Rectal smooth muscle tissue (tissue), 1 donor: ENCODE results near the gene DFFA.
"Not testable (repeated sequence)": the region's sequence is repeated elsewhere in the genome, so short reads cannot be mapped to it uniquely, and the experiment has no call there.

Experiments
- H3K27ac ChIP-seq: one replicate; pipeline ENCODE4 v1.7.0; 2013; ENCODE audit warnings: low read depth, low read length, inconsistent platforms
- H3K27me3 ChIP-seq: one replicate; pipeline ENCODE4 v1.7.0; 2013; ENCODE audit warnings: low read length; ENCODE audit not compliant: control insufficient read depth, insufficient read depth
- H3K36me3 ChIP-seq: one replicate; pipeline ENCODE4 v1.7.0; 2013; ENCODE audit warnings: low read length; ENCODE audit not compliant: control insufficient read depth, insufficient read depth
- H3K4me1 ChIP-seq: one replicate; pipeline ENCODE4 v1.7.0; 2013; ENCODE audit warnings: low read length; ENCODE audit not compliant: control insufficient read depth, insufficient read depth
- H3K4me3 ChIP-seq: one replicate; pipeline ENCODE4 v1.7.0; 2013; ENCODE audit warnings: low read length
- H3K9ac ChIP-seq: one replicate; pipeline ENCODE4 v1.7.0; 2013; ENCODE audit warnings: low read length

Gene DFFA

GRCh38 chr1:10430216-10431069 is 41.9 kb downstream of the DFFA start, which contains the start of gene CENPS:
CENPS (plus strand) TSS chr1:10430433; CDS start chr1:10430518, 85 bp downstream.
- Histone ChIP-seq H3K27ac (peak within 1 kb of the TSS; percentile 75), H3K4me3 (peak within 1 kb of the TSS; percentile 94), H3K4me1 (peaks cover 4% of the 10 kb centered on the region), H3K9ac (peak within 1 kb of the TSS; percentile 54), H3K27me3 (no peaks in the 10 kb centered on the region), H3K36me3 (no peaks in the 10 kb centered on the region)

GRCh38 chr1:10429868-10430215 is 42.5 kb downstream of the DFFA start:
- peak overlapping the region; percentile 94 for H3K4me3 ChIP-seq
- peak overlapping the region; percentile 50 for H3K9ac ChIP-seq
- H3K4me1 ChIP-seq: peaks cover 4% of the 10 kb centered on the region
- H3K27me3 ChIP-seq: no peaks in the 10 kb centered on the region
- no peaks in the 10 kb centered on the region for H3K36me3 ChIP-seq
- no peak overlapping the region for H3K27ac ChIP-seq

GRCh38 chr1:10428984-10429383 is 43.3 kb downstream of the DFFA start:
- no peaks in the 10 kb centered on the region for H3K27me3 ChIP-seq
- no peaks in the 10 kb centered on the region for H3K36me3 ChIP-seq
- H3K9ac ChIP-seq: no peak overlapping the region
- H3K4me1 ChIP-seq: peaks cover 4% of the 10 kb centered on the region
- no peak overlapping the region for H3K4me3 ChIP-seq
- no peak overlapping the region for H3K27ac ChIP-seq

- H3K27ac ChIP-seq, H3K9ac ChIP-seq, H3K27me3 ChIP-seq, H3K4me3 ChIP-seq, H3K4me1 ChIP-seq, H3K36me3 ChIP-seq: not testable (repeated sequence)
Observed at GRCh38 chr1:10426535-10426848, 45.8 kb downstream of the DFFA start.

DNA sequence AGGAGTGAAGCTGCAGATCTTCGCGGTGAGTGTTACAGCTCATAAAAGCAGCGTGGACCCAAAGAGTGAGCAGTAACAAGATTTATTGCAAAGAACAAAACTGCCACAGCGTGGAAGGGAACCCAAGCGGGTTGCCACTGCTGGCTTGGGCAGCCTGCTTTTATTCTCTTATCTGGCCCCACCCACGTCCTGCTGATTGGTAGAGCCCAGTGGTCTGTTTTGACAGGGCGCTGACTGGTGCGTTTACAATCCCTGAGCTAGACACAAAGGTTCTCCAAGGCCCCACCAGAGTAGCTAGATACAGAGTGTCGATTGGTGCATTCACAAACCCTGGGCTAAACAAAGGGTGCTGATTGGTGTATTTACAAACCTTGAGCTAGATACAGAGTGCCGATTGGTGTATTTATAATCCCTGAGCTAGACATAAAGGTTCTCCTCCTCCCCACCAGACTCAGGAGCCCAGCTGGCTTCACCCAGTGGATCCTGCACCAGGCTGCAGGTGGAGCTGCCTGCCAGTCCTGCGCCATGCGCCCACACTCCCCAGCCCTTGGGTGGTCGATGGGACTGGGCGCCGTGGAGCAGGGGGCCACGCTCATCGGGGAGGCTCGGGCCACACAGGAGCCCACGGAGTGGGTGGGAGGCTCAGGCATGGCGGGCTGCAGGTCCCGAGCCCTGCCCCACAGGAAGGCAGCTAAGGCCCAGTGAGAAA is 46.3 kb downstream of the DFFA start:
- H3K36me3 ChIP-seq, H3K27ac ChIP-seq, H3K4me3 ChIP-seq, H3K9ac ChIP-seq, H3K27me3 ChIP-seq, H3K4me1 ChIP-seq: not testable (repeated sequence)

GRCh38 chr1:10424651-10425050 is 47.7 kb downstream of the DFFA start:
- Histone ChIP-seq H3K27me3 (no peaks in the 10 kb centered on the region), H3K4me3 (no peak overlapping the region), H3K36me3 (peaks cover under 1% of the 10 kb centered on the region), H3K27ac (no peak overlapping the region), H3K4me1 (peaks cover under 1% of the 10 kb centered on the region), H3K9ac (no peak overlapping the region)

DNA sequence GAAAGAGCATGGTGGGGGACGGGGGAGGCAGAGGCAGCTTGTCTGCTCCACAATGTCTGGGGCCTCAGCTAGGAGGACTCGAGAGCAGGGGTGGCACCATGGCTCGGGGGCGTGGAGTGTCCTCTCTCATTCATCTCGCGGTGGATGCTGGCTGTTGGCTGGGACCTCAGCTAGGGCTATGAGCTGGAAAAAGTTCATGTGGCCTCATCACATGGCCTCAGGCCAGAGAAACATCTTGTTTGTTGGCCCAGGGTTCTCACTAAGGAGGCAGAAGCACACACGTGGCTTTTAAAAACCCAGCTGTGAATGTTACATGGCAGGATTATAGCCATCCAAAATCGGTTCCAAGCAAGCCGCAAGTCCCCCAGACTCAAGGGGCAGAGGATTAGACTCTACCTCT is 48.3 kb downstream of the DFFA start:
- H3K4me1 ChIP-seq: no peaks in the 10 kb centered on the region
- H3K27me3 ChIP-seq: no peaks in the 10 kb centered on the region
- peaks cover 5% of the 10 kb centered on the region for H3K36me3 ChIP-seq
- no peak overlapping the region for H3K27ac ChIP-seq
- no peak overlapping the region for H3K9ac ChIP-seq
- no peak overlapping the region for H3K4me3 ChIP-seq

DNA sequence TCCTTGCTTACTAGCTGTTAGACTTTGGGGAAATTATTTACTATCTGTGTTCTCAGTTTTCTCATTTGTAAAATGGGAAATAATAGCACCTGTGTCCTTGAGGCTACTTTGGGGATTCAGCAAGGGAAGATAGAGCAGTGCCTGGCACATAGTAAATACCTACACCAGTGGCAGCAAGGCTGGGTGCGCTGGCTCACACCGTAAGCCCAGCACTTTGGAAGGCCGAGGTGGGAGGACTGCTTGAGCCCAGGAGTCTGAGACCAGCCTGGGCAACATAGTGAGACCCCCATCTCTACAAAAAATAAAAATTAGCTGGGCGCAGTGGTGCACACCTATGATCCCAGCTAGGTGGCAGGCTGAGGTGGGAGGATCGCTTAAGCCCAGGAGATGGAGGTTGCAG is 50.7 kb downstream of the DFFA start:
- H3K27me3 ChIP-seq: no peaks in the 10 kb centered on the region
- H3K4me3 ChIP-seq: no peak overlapping the region
- no peaks in the 10 kb centered on the region for H3K4me1 ChIP-seq
- H3K27ac ChIP-seq: no peak overlapping the region
- H3K9ac ChIP-seq: no peak overlapping the region
- H3K36me3 ChIP-seq: peaks cover 10% of the 10 kb centered on the region

DNA sequence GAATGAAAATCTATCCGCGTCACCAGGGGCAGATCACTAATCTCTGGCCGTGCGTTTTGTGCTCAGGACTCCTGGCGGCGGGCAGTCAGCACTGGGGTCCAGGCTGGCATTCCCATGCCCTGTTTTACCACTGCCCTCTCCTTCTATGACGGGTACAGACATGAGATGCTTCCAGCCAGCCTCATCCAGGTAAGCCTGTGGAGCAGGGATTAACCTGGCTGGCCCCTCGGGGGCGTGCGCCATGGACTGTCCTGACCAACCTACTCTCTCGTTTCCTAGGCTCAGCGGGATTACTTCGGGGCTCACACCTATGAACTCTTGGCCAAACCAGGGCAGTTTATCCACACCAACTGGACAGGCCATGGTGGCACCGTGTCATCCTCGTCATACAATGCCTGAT is 53.0 kb downstream of the DFFA start:
- Histone ChIP-seq H3K27me3 (no peaks in the 10 kb centered on the region), H3K4me1 (no peaks in the 10 kb centered on the region), H3K27ac (no peak overlapping the region), H3K9ac (no peak overlapping the region), H3K4me3 (no peak overlapping the region), H3K36me3 (peaks cover 13% of the 10 kb centered on the region)

- not testable (repeated sequence) for H3K4me3 ChIP-seq, H3K27me3 ChIP-seq, H3K4me1 ChIP-seq, H3K27ac ChIP-seq, H3K9ac ChIP-seq
- H3K36me3 ChIP-seq: peaks cover 13% of the 10 kb centered on the region
Observed at GRCh38 chr1:10418741-10419140, 53.6 kb downstream of the DFFA start.

DNA sequence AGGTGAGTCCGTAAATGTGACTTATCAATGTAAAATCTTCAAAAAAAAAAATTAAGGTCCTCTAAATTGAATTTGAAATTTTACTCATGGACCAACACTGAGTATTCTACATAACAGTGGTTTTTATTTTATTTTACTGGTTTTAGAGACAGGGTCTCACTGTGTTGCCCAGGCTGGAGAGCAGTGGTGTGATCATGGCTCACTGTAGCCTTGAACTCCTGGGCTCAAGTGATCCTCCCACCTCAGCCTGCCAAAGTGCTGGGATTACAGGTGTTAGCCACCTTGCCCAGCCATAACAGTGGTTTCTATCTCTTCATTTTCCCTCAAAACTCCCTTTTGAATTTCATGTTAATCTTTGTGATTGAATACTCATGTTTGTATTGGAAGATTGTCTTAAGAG is 56.4 kb downstream of the DFFA start:
- not testable (repeated sequence) for H3K27ac ChIP-seq, H3K9ac ChIP-seq, H3K4me1 ChIP-seq, H3K4me3 ChIP-seq, H3K27me3 ChIP-seq
- peaks cover 28% of the 10 kb centered on the region for H3K36me3 ChIP-seq

- no peaks in the 10 kb centered on the region for H3K4me1 ChIP-seq
- H3K27me3 ChIP-seq: no peaks in the 10 kb centered on the region
- H3K4me3 ChIP-seq: no peak overlapping the region
- no peak overlapping the region for H3K9ac ChIP-seq
- peaks cover 30% of the 10 kb centered on the region for H3K36me3 ChIP-seq
- no peak overlapping the region for H3K27ac ChIP-seq
Observed at GRCh38 chr1:10415211-10415930, 57.0 kb downstream of the DFFA start.
